H1 (cell line): ENCODE results near the gene CD200.

Experiments used
- CEBPB ChIP-seq: IDR thresholded peaks from 2 replicates; pipeline ENCODE4 v1.6.1; 2012; ENCODE audit warnings: low read depth, low read length
- CHD1 ChIP-seq: IDR thresholded peaks from 2 replicates; pipeline ENCODE4 v1.6.1; 2012; ENCODE audit warnings: low read depth, low read length, improper control_type of control experiment
- CTCF ChIP-seq, 3 experiments: IDR thresholded peaks; 1 replicate in 2 of 3; 2 replicates in 1 of 3; pipeline versions ENCODE4 v1.5.1 to v1.6.1; 2011; ENCODE audit warnings: low read length in 3 of 3, mild to moderate bottlenecking in 3 of 3, inconsistent platforms in 2 of 3, low read depth in 1 of 3, moderate library complexity in 1 of 3; ENCODE audit not compliant: insufficient read depth in 1 of 3; ENCODE audit errors: control extremely low read depth in 1 of 3
- EP300 ChIP-seq, 2 experiments: IDR thresholded peaks; 1 replicate in 1 of 2; 2 replicates in 1 of 2; pipeline ENCODE4 v1.6.1; 2011 to 2012; ENCODE audit warnings: low read depth in 2 of 2, low read length in 2 of 2, mild to moderate bottlenecking in 2 of 2, borderline replicate concordance in 1 of 2, inconsistent platforms in 1 of 2, moderate library complexity in 1 of 2
- POLR2A ChIP-seq, 2 experiments: IDR thresholded peaks; 1 replicate in 1 of 2; 2 replicates in 1 of 2; pipeline ENCODE4 v1.6.1; 2011; ENCODE audit warnings: low read depth in 2 of 2, low read length in 2 of 2, mild to moderate bottlenecking in 2 of 2; ENCODE audit errors: control extremely low read depth in 1 of 2
- POLR2AphosphoS5 ChIP-seq: IDR thresholded peaks from 2 replicates; pipeline ENCODE4 v1.6.1; 2011; ENCODE audit warnings: low read depth, low read length
- RFX5 ChIP-seq: IDR thresholded peaks from 2 replicates; pipeline ENCODE4 v1.6.1; 2011; ENCODE audit warnings: low read depth, low read length, improper control_type of control experiment, borderline replicate concordance
- SIN3A ChIP-seq, 2 experiments: IDR thresholded peaks in 1 of 2; conservative IDR thresholded peaks in 1 of 2; 2 replicates each; pipeline ENCODE4 v1.6.1; 2011 to 2012; ENCODE audit warnings: low read length in 2 of 2, improper control_type of control experiment in 1 of 2, low read depth in 1 of 2, mild to moderate bottlenecking in 1 of 2
- SRF ChIP-seq: IDR thresholded peaks from 2 replicates; pipeline ENCODE4 v1.6.1; 2011; ENCODE audit warnings: mild to moderate bottlenecking, low read depth, low read length, moderate library complexity
- SUZ12 ChIP-seq: fragments of 200-600 bp; sonication (generic); IDR thresholded peaks from 2 replicates; pipeline ENCODE4 v1.6.1; 2012; ENCODE audit warnings: mild to moderate bottlenecking, inconsistent platforms, low read length, moderate library complexity, mixed read lengths
- TAF1 ChIP-seq: IDR thresholded peaks from 2 replicates; pipeline ENCODE4 v1.6.1; 2011; ENCODE audit warnings: mild to moderate bottlenecking, low read depth, low read length
- YY1 ChIP-seq: IDR thresholded peaks from 2 replicates; pipeline ENCODE4 v1.6.1; 2011; ENCODE audit warnings: low read depth, mild to moderate bottlenecking, low read length

DNA sequence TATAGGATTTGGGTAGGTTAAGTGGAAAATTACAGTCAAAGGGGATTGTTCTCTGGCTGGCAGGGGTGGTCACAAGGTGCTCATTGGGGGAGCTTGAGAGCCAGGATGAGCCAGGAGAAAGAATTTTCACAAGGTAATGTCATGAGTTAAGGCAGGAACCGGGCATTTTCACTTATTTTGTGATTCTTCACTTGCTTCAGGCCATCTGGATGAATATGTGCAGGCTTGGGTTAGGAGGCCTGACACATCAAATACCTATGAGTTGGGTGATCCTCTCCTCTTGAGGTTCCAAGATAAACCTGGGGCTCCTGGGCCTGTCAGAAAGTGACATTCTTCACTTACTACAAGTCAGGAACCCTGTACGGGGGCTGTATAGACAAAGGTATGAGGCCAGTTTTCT, 68.7 kb downstream of the CD200 start:
- TF ChIP-seq CHD1 = no peak
- no peak for TF ChIP-seq CTCF (IDR thresholded peaks at IDR 0.05; ENCODE audit: control extremely low read depth in 1 of 3, insufficient read depth in 1 of 3, low read depth in 1 of 3, low read length in 3 of 3)
- no peak for TF ChIP-seq POLR2AphosphoS5
- no peak for TF ChIP-seq SIN3A (conservative IDR thresholded peaks at IDR 0.05 in 1 of 2, IDR thresholded peaks at IDR 0.05 in 1 of 2; ENCODE audit: low read depth in 1 of 2, low read length in 2 of 2)
- no peak for TF ChIP-seq CEBPB
- TF ChIP-seq EP300 (IDR thresholded peaks at IDR 0.05; ENCODE audit: borderline replicate concordance in 1 of 2, low read depth in 2 of 2, low read length in 2 of 2) = no peak
- no peak for TF ChIP-seq SUZ12
- TF ChIP-seq RFX5 = no peak
- TF ChIP-seq SRF = no peak
- TF ChIP-seq POLR2A (IDR thresholded peaks at IDR 0.05; ENCODE audit: control extremely low read depth in 1 of 2, low read depth in 2 of 2, low read length in 2 of 2) = no peak
- no peak for TF ChIP-seq TAF1
- no peak for TF ChIP-seq YY1
